ENCODE measurements around the gene ICA1L. TPM values are rescaled to one million over a fixed set of nuclear protein-coding genes. Genes with fewer than 3 reads are reported as not detected.

The ICA1L gene
- total RNA-seq, 1 donor from 2014 or later: 7.6 TPM

Other genes with a start within 250 kb of the ICA1L start
- gene FAM117B, start 236.8 kb downstream of the ICA1L start, total RNA-seq: 6.7 and 7.7 TPM in 2 replicates
- gene WDR12, start 39.9 kb upstream of the ICA1L start, total RNA-seq: 17.5 and 28.7 TPM in 2 replicates
- 4.4 and 4.7 TPM in 2 replicates for gene CARF, start 40.5 kb upstream of the ICA1L start, total RNA-seq
- gene NBEAL1, start 143.1 kb upstream of the ICA1L start, total RNA-seq: 14.8 and 16.0 TPM in 2 replicates